IMR-90 (cell line): ENCODE results near the gene TBC1D4. TPM values are rescaled to one million over a fixed set of nuclear protein-coding genes. Genes with fewer than 3 reads are reported as not detected.

Experiments
- ATAC-seq: fragments of 200-7000 bp; cut with Tn5 transposase; 2 replicates; pipeline ENCODE4 v1.9.1; 2020; ENCODE audit warnings: low read depth, mild to moderate bottlenecking, moderate library complexity
- BruUV-seq: library from RNA; stranded (reverse); fragments of 400-500 nt; replicated peaks from 2 replicates; lab custom pipeline; 2021; lab: Mats Ljungman, UMichigan
- CTCF ChIA-PET: fragments of 300-600 bp; formaldehyde crosslinking; extraction: SDS; loops from one replicate; lab custom pipeline; 2021; ENCODE audit warnings: antibody characterized with exemption; lab: Yijun Ruan, JAX
- POLR2A ChIA-PET: fragments of 300-600 bp; sonication (Branson Sonifier 250); formaldehyde crosslinking; loops from one replicate; lab custom pipeline; 2022; ENCODE audit warnings: antibody characterized with exemption; ENCODE audit not compliant: unreplicated experiment; lab: Charles Lee
- DNase-seq: peaks from one replicate; pipeline ENCODE4 v3.0.0; 2013
- H2AFZ ChIP-seq: replicated peaks from 2 replicates; pipeline ENCODE3; 2013; ENCODE audit warnings: low read length, mild to moderate bottlenecking; ENCODE audit not compliant: poor library complexity
- H2AK5ac ChIP-seq: 2 replicates; pipeline ENCODE4 v1.6.1; 2013; ENCODE audit warnings: low read depth, low read length, inconsistent platforms
- H2AK9ac ChIP-seq: replicated peaks from 2 replicates; pipeline ENCODE3; 2013; ENCODE audit warnings: mild to moderate bottlenecking, low read depth, low read length, moderate library complexity; ENCODE audit not compliant: poor library complexity
- H2BK120ac ChIP-seq: 2 replicates; pipeline ENCODE4 v1.6.1; 2013; ENCODE audit warnings: low read depth, low read length, inconsistent platforms
- H2BK15ac ChIP-seq: 3 replicates; pipeline ENCODE4 v1.6.1; 2013; ENCODE audit warnings: low read depth, low read length, inconsistent platforms
- H2BK20ac ChIP-seq: 2 replicates; pipeline ENCODE4 v1.6.1; 2013; ENCODE audit warnings: low read depth, mild to moderate bottlenecking, inconsistent platforms, low read length, moderate library complexity
- H2BK5ac ChIP-seq: 2 replicates; pipeline ENCODE4 v1.6.1; 2013; ENCODE audit warnings: mild to moderate bottlenecking, low read depth, low read length, inconsistent platforms; ENCODE audit not compliant: poor library complexity, severe bottlenecking
- H3K14ac ChIP-seq: replicated peaks from 2 replicates; pipeline ENCODE4 v1.6.1; 2013; ENCODE audit warnings: low read depth, low read length, inconsistent platforms
- H3K18ac ChIP-seq: 2 replicates; pipeline ENCODE4 v1.6.1; 2013; ENCODE audit warnings: low read depth, low read length, control low read depth
- H3K23ac ChIP-seq: 2 replicates; pipeline ENCODE4 v1.6.1; 2013; ENCODE audit warnings: low read depth, low read length, inconsistent platforms
- H3K27ac ChIP-seq: 2 replicates; pipeline ENCODE4 v1.5.1; 2013; ENCODE audit warnings: mild to moderate bottlenecking, control low read depth, low read length; ENCODE audit not compliant: insufficient read depth
- H3K27me3 ChIP-seq: 2 replicates; pipeline ENCODE4 v1.6.1; 2013; ENCODE audit warnings: low read length; ENCODE audit not compliant: control insufficient read depth, insufficient read depth
- H3K36me3 ChIP-seq: 2 replicates; pipeline ENCODE4 v1.6.1; 2013; ENCODE audit warnings: low read length, mixed read lengths; ENCODE audit not compliant: control insufficient read depth, insufficient read depth
- H3K4ac ChIP-seq: 2 replicates; pipeline ENCODE4 v1.6.1; 2013; ENCODE audit warnings: low read depth, low read length, inconsistent platforms
- H3K4me1 ChIP-seq: 2 replicates; pipeline ENCODE4 v1.6.1; 2013; ENCODE audit warnings: low read length, mixed read lengths; ENCODE audit not compliant: control insufficient read depth, insufficient read depth
- H3K4me2 ChIP-seq: 2 replicates; pipeline ENCODE4 v1.6.1; 2013; ENCODE audit warnings: low read depth, mild to moderate bottlenecking, control low read depth, low read length, moderate library complexity
- H3K4me3 ChIP-seq: 2 replicates; pipeline ENCODE4 v1.5.1; 2013; ENCODE audit warnings: low read depth, mild to moderate bottlenecking, control low read depth, low read length, moderate library complexity; ENCODE audit not compliant: insufficient read depth
- H3K56ac ChIP-seq: 2 replicates; pipeline ENCODE4 v1.6.1; 2013; ENCODE audit warnings: low read length, inconsistent platforms; ENCODE audit not compliant: insufficient read depth; ENCODE audit errors: extremely low read depth
- H3K79me1 ChIP-seq, 2 experiments: 2 replicates each; pipeline ENCODE4 v1.6.1; 2013; ENCODE audit warnings: low read length in 2 of 2, inconsistent platforms in 1 of 2, low read depth in 1 of 2
- H3K9ac ChIP-seq: 2 replicates; pipeline ENCODE4 v1.6.1; 2013; ENCODE audit warnings: low read depth, low read length, control low read depth
- H3K9me1 ChIP-seq: 2 replicates; pipeline ENCODE4 v1.6.1; 2013; ENCODE audit warnings: low read length, inconsistent platforms; ENCODE audit not compliant: insufficient read depth
- H3K9me3 ChIP-seq: 2 replicates; pipeline ENCODE4 v1.6.1; 2013; ENCODE audit warnings: low read length; ENCODE audit not compliant: control insufficient read depth, insufficient read depth
- H4K20me1 ChIP-seq: 2 replicates; pipeline ENCODE4 v1.6.1; 2013; ENCODE audit warnings: low read length, inconsistent platforms; ENCODE audit not compliant: insufficient read depth
- H4K5ac ChIP-seq: 2 replicates; pipeline ENCODE4 v1.6.1; 2013; ENCODE audit warnings: mild to moderate bottlenecking, low read depth, low read length, control low read depth
- H4K8ac ChIP-seq, 2 experiments: 2 replicates each; pipeline ENCODE4 v1.6.1; 2013; ENCODE audit warnings: low read depth in 2 of 2, low read length in 2 of 2, control low read depth in 1 of 2, inconsistent platforms in 1 of 2
- H4K91ac ChIP-seq: 2 replicates; pipeline ENCODE4 v1.6.1; 2013; ENCODE audit warnings: low read depth, low read length, inconsistent platforms; ENCODE audit not compliant: insufficient read depth
- CEBPB ChIP-seq: IDR thresholded peaks from 2 replicates; pipeline ENCODE4 v1.6.1; 2012; ENCODE audit warnings: low read depth, low read length, improper control_type of control experiment
- FOS ChIP-seq: fragments of 150-350 bp; IDR thresholded peaks from 2 replicates; pipeline ENCODE4 v1.6.1; 2016; ENCODE audit warnings: low read depth, low read length
- MAFK ChIP-seq: IDR thresholded peaks from 2 replicates; pipeline ENCODE4 v1.6.1; 2012; ENCODE audit warnings: low read depth, low read length, improper control_type of control experiment
- MXI1 ChIP-seq: IDR thresholded peaks from 2 replicates; pipeline ENCODE4 v1.6.1; 2012; ENCODE audit warnings: low read depth, mild to moderate bottlenecking, low read length, moderate library complexity, borderline replicate concordance
- NFE2L2 ChIP-seq: fragments of 150-350 bp; IDR thresholded peaks from 2 replicates; pipeline ENCODE4 v1.6.1; 2016; ENCODE audit warnings: low read depth, mild to moderate bottlenecking, low read length
- RAD21 ChIP-seq: IDR thresholded peaks from 2 replicates; pipeline ENCODE4 v1.6.1; 2012; ENCODE audit warnings: low read length, improper control_type of control experiment
- SMC3 ChIP-seq: fragments of 150-350 bp; IDR thresholded peaks from 2 replicates; pipeline ENCODE4 v1.6.1; 2016; ENCODE audit warnings: low read depth, mild to moderate bottlenecking, antibody characterized with exemption, low read length, moderate library complexity
- WGBS, 2 experiments: methylation state at CpG; one replicate each; pipeline versions ENCODE4 v1.1.5 to v1.1.7; 2013; ENCODE audit warnings: missing lambda C conversion rate in 2 of 2; ENCODE audit not compliant: insufficient read length in 1 of 2; ENCODE audit errors: extremely low coverage in 2 of 2; 5-methylcytosine and 5-hydroxymethylcytosine counted together
- dilution Hi-C: fragments of 300-500 bp; cut with HindIII; formaldehyde crosslinking; loops from one replicate; pipeline ENCODE4 v1.14.3; 2018; ENCODE audit warnings: low sequenced_read_pairs; ENCODE audit not compliant: unreplicated experiment
- in situ Hi-C: fragments of 300-500 bp; cut with MboI; formaldehyde crosslinking; loops from 3 replicates; pipeline ENCODE4 v1.14.3; 2019; ENCODE audit warnings: low sequenced_read_pairs, inconsistent platforms, mixed read lengths
- intact Hi-C: fragments of 100-400 bp; cut with micrococcal nuclease; formaldehyde crosslinking; loops from 2 replicates; pipeline ENCODE4 v1.10.0; 2022
- polyA plus RNA-seq, 3 experiments: library from polyadenylated mRNA; depleted of rRNA; stranded (reverse); fragments of >200 nt; gene quantifications; 2 replicates each; pipeline ENCODE4 v1.2.3, GENCODE V29; 2012; ENCODE audit warnings: low replicate concordance in 1 of 3
- total RNA-seq: library from RNA; depleted of rRNA; stranded (reverse); fragments of >200 nt; gene quantifications from 2 replicates; pipeline ENCODE4 v1.2.3, GENCODE V29; 2012

Gene TBC1D4
- total and polyA plus RNA-seq, 2 of the 4 experiments (the other 2 are of a cell fraction) = 7.5 to 22.8 TPM

DNA sequence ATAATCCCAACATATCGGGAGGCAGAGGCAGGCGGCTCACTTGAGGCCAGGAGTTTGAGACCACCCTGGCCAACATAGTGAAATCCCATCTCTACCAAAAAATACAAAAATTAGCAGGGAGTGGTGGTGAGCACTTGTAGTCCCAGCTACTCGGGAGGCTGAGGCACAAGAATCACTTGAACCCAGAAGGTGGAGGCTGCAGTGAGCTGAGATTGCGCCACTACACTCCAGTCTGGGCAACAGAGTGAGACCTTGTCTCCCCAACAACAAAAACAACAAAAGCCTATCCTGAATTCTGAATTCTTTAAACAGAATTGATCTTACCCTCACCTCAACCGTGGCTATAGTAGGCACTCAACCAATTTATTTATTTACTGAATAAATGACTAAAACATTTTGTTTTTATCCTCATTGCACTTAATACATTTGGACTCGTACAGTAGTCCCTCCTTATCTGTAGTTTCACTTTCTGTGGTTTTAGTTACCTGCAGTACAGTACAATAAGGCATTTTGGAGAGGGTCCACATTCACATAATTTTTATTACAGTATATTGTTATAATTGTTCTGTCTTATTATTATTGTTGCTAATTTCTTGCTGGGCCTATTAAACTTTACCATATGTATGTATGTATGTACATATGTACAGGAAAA is 98.8 kb downstream of the TBC1D4 start:
- Histone ChIP-seq H3K18ac (no peak overlapping the region), H4K91ac (no peak overlapping the region), H4K5ac (no peak overlapping the region), H2BK15ac (no peak overlapping the region), H2AK5ac (no peak overlapping the region), H2AFZ (no peak overlapping the region), H3K9me1 (no peaks in the 10 kb centered on the region), H3K23ac (no peak overlapping the region), H3K79me1 (peaks cover 0 to 4% of the 10 kb centered on the region in 2 experiments; a peak in 1 of 4 replicates), H2AK9ac (no peak overlapping the region), H3K9ac (no peak overlapping the region), H3K4me3 (no peak overlapping the region), H3K14ac (no peak overlapping the region), H3K56ac (no peak overlapping the region), H3K36me3 (no peaks in the 10 kb centered on the region), H3K4me2 (no peak overlapping the region), H3K4me1 (no peaks in the 10 kb centered on the region), H3K4ac (no peak overlapping the region), H4K20me1 (no peaks in the 10 kb centered on the region), H3K27me3 (no peaks in the 10 kb centered on the region), H3K27ac (no peak overlapping the region), H2BK20ac (no peak overlapping the region), H2BK120ac (no peak overlapping the region), H4K8ac (no peak overlapping the region), H2BK5ac (no peak overlapping the region), H3K9me3 (no peaks in the 10 kb centered on the region)
- DNase-seq = no peak
- no peak for TF ChIP-seq RAD21
- no peak for TF ChIP-seq FOS
- no peak for TF ChIP-seq NFE2L2
- TF ChIP-seq SMC3 = no peak
- no peak for TF ChIP-seq MXI1
- no peak for TF ChIP-seq CEBPB
- TF ChIP-seq MAFK = no peak
- dilution Hi-C loops (no loop called here), in situ Hi-C loops (no loop called here), intact Hi-C loops (loop anchor here (5.0 kb wide), 1 partner anchor 34 kb away; no protein-coding TSS in a partner anchor)
- BruUV-seq = no TSS peak
- ATAC-seq = no peak
- 100% methylated on average over 2 of the region's 6 CpGs; no CpG with 5 or more reads in 1 of the 2 experiments for WGBS, 2 experiments
- ChIA-PET CTCF (interaction anchor here (0.6 kb wide), 1 partner anchor 1633 kb away, joined by 3 read pairs; no protein-coding TSS in a partner anchor), POLR2A (no interaction called here)
